PC-9 (cell line): ENCODE measurements around the gene CNTFR. TPM values are rescaled to one million over a fixed set of nuclear protein-coding genes. Genes with fewer than 3 reads are reported as not detected.

Experiments
- BruUV-seq: library from RNA; stranded (reverse); fragments of 400-500 nt; replicated peaks from 2 replicates; lab custom pipeline; 2021; lab: Mats Ljungman, UMichigan
- CTCF ChIA-PET: fragments of 300-600 bp; sonication (Branson Sonifier 250); formaldehyde crosslinking; loops from one replicate; lab custom pipeline; 2022; ENCODE audit warnings: antibody characterized with exemption; lab: Charles Lee
- POLR2A ChIA-PET: fragments of 300-600 bp; sonication (Branson Sonifier 250); formaldehyde crosslinking; loops from one replicate; lab custom pipeline; 2022; ENCODE audit warnings: antibody characterized with exemption; ENCODE audit not compliant: unreplicated experiment; lab: Charles Lee
- DNase-seq, 2 experiments: peaks; one replicate each; pipeline versions ENCODE4 v3.0.0 to v3.0.0-alpha.2; 2015 to 2022; ENCODE audit warnings: mixed read lengths in 1 of 2
- H2AFZ ChIP-seq: fragments of 200-600 bp; sonication (generic); 2 replicates; pipeline ENCODE4 v1.8.1; 2017; ENCODE audit warnings: antibody characterized with exemption
- H3F3A ChIP-seq: fragments of 200-600 bp; sonication (generic); 2 replicates; pipeline ENCODE4 v1.8.1; 2017; ENCODE audit warnings: antibody characterized with exemption, mild to moderate bottlenecking, low read depth; ENCODE audit not compliant: insufficient read depth
- H3K27ac ChIP-seq: fragments of 200-600 bp; sonication (generic); 2 replicates; pipeline ENCODE4 v1.6.1; 2016; ENCODE audit warnings: mixed run types
- H3K27me3 ChIP-seq: fragments of 200-600 bp; sonication (generic); 2 replicates; pipeline ENCODE4 v1.6.1; 2016; ENCODE audit warnings: low read depth, mixed run types; ENCODE audit not compliant: insufficient read depth
- H3K36me3 ChIP-seq: fragments of 200-600 bp; sonication (generic); 2 replicates; pipeline ENCODE4 v1.6.1; 2016; ENCODE audit warnings: low read depth, mixed run types
- H3K4me1 ChIP-seq: fragments of 200-600 bp; sonication (generic); replicated peaks from 2 replicates; pipeline ENCODE4 v1.6.1; 2016; ENCODE audit warnings: mixed run types; ENCODE audit not compliant: insufficient read depth
- H3K4me2 ChIP-seq: fragments of 200-600 bp; sonication (generic); 2 replicates; pipeline ENCODE4 v1.6.1; 2017; ENCODE audit warnings: mixed run types
- H3K4me3 ChIP-seq: fragments of 200-600 bp; sonication (generic); 2 replicates; pipeline ENCODE4 v1.6.1; 2016; ENCODE audit warnings: mixed run types
- H3K79me2 ChIP-seq: fragments of 200-600 bp; sonication (generic); 2 replicates; pipeline ENCODE4 v1.6.1; 2017; ENCODE audit warnings: low read depth, mixed run types
- H3K9me2 ChIP-seq: fragments of 200-600 bp; sonication (generic); 2 replicates; pipeline ENCODE4 v1.8.1; 2017; ENCODE audit warnings: mild to moderate bottlenecking; ENCODE audit not compliant: insufficient read depth
- H3K9me3 ChIP-seq: fragments of 200-600 bp; sonication (generic); 2 replicates; pipeline ENCODE4 v1.8.1; 2016; ENCODE audit warnings: low read depth; ENCODE audit not compliant: insufficient read depth
- H4K20me1 ChIP-seq: fragments of 200-600 bp; sonication (generic); 2 replicates; pipeline ENCODE4 v1.8.1; 2017; ENCODE audit not compliant: insufficient read depth
- CTCF ChIP-seq: fragments of 200-600 bp; sonication (generic); conservative IDR thresholded peaks from 2 replicates; pipeline ENCODE4 v1.6.1; 2017; ENCODE audit warnings: mixed run types, antibody characterized with exemption, mild to moderate bottlenecking, moderate library complexity
- EZH2 ChIP-seq: fragments of 200-600 bp; sonication (generic); IDR thresholded peaks from 2 replicates; pipeline ENCODE4 v1.8.0; 2017; ENCODE audit warnings: antibody characterized with exemption, low read depth
- intact Hi-C: fragments of 100-400 bp; cut with micrococcal nuclease; formaldehyde crosslinking; loops from one replicate; pipeline ENCODE4 v1.10.0; 2022; ENCODE audit not compliant: unreplicated experiment
- total RNA-seq: library from RNA; stranded (reverse); gene quantifications from 2 replicates; pipeline ENCODE4 v1.2.3, GENCODE V29; 2021

Gene CNTFR
- total RNA-seq, 1 experiment from 2014 or later: not detected

- BruUV-seq: no TSS peak
- no peak for DNase-seq
- Histone ChIP-seq H3K4me2 (no peak overlapping the region), H3K9me2 (no peaks in the 10 kb centered on the region), H4K20me1 (no peaks in the 10 kb centered on the region), H3K36me3 (no peaks in the 10 kb centered on the region), H3K79me2 (no peaks in the 10 kb centered on the region), H3F3A (no peaks in the 10 kb centered on the region), H3K27me3 (no peaks in the 10 kb centered on the region; the same call in 1 of the 2 replicates), H3K27ac (no peak overlapping the region), H3K4me1 (no peaks in the 10 kb centered on the region), H3K4me3 (no peak overlapping the region), H2AFZ (no peak overlapping the region), H3K9me3 (no peaks in the 10 kb centered on the region)
- CTCF ChIA-PET: no interaction called here
- POLR2A ChIA-PET: no interaction called here
- TF ChIP-seq EZH2: no peak
- intact Hi-C loops: loop anchor here (5.0 to 10.0 kb wide), 2 partner anchors 99 to 346 kb away; no protein-coding TSS in a partner anchor
These were observed 11.4 kb upstream of the CNTFR start for GRCh38 chr9:34600908-34601307.

GRCh38 chr9:34599546-34599945 lies 10.0 kb upstream of the CNTFR start:
- H3F3A ChIP-seq: no peaks in the 10 kb centered on the region
- no peaks in the 10 kb centered on the region for H3K36me3 ChIP-seq
- no peaks in the 10 kb centered on the region for H3K9me3 ChIP-seq
- no peak overlapping the region for H2AFZ ChIP-seq
- BruUV-seq: no TSS peak
- no peak overlapping the region for H3K27ac ChIP-seq
- H4K20me1 ChIP-seq: no peaks in the 10 kb centered on the region
- DNase-seq: no peak
- ChIA-PET POLR2A (no interaction called here), CTCF (no interaction called here)
- no peak overlapping the region for H3K4me3 ChIP-seq
- TF ChIP-seq EZH2 (no peak), CTCF (no peak)
- intact Hi-C loops: no loop called here
- H3K27me3 ChIP-seq: peaks cover 4% of the 10 kb centered on the region; the same call in 1 of the 2 replicates
- H3K9me2 ChIP-seq: no peaks in the 10 kb centered on the region
- H3K4me1 ChIP-seq: no peaks in the 10 kb centered on the region
- no peaks in the 10 kb centered on the region for H3K79me2 ChIP-seq
- no peak overlapping the region for H3K4me2 ChIP-seq

GRCh38 chr9:34594177-34594576 lies 4.7 kb upstream of the CNTFR start:
- intact Hi-C loops: no loop called here
- DNase-seq: no peak
- no peaks in the 10 kb centered on the region for H3K9me2 ChIP-seq
- no peaks in the 10 kb centered on the region for H3K79me2 ChIP-seq
- no peak overlapping the region for H3K27ac ChIP-seq
- H4K20me1 ChIP-seq: no peaks in the 10 kb centered on the region
- POLR2A ChIA-PET: no interaction called here
- H3K4me2 ChIP-seq: no peak overlapping the region
- H3K4me1 ChIP-seq: no peaks in the 10 kb centered on the region
- BruUV-seq: no TSS peak
- peaks cover 11% of the 10 kb centered on the region for H3K27me3 ChIP-seq
- no peaks in the 10 kb centered on the region for H3K9me3 ChIP-seq
- no peak overlapping the region for H2AFZ ChIP-seq
- no peak for TF ChIP-seq CTCF
- TF ChIP-seq EZH2: no peak
- no peaks in the 10 kb centered on the region for H3K36me3 ChIP-seq
- H3K4me3 ChIP-seq: no peak overlapping the region
- CTCF ChIA-PET: no interaction called here
- no peaks in the 10 kb centered on the region for H3F3A ChIP-seq
